DMS153 treated with DMSO at 0.1 percent for 48 hours (cell line): ENCODE measurements around the gene GOLGA6L2.
"Not testable (repeated sequence)": the region's sequence is repeated elsewhere in the genome, so short reads cannot be mapped to it uniquely, and the experiment has no call there.

Source experiments
- DNase-seq: peaks from one replicate; lab custom pipeline; 2025; ENCODE audit not compliant: unreplicated experiment; lab: John Stamatoyannopoulos, UW

Gene GOLGA6L2

DNA sequence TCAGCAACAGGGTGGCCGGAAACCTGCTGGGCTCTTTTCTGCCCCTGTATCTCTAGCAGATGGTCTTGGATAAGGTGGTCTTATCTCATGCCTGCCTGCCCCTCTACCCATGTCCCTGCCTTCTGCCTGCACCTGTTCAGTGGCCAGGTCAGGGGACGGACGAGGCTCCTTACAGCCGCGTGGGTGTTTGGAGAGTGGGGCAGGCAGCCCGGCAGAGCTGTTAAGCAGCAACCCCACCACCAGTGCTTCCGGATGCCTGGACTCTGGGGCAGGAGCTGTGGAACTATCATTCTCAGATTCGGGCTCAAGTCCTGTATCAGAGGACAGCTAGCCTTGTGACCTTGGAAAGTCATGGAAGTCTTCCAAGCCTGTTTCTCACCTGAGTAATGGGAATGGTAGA lies 21.7 kb downstream of the GOLGA6L2 start:
- not testable (repeated sequence) for DNase-seq

GRCh38 chr15:23424111-23424904 lies 22.7 kb downstream of the GOLGA6L2 start:
- no peak for DNase-seq

DNA sequence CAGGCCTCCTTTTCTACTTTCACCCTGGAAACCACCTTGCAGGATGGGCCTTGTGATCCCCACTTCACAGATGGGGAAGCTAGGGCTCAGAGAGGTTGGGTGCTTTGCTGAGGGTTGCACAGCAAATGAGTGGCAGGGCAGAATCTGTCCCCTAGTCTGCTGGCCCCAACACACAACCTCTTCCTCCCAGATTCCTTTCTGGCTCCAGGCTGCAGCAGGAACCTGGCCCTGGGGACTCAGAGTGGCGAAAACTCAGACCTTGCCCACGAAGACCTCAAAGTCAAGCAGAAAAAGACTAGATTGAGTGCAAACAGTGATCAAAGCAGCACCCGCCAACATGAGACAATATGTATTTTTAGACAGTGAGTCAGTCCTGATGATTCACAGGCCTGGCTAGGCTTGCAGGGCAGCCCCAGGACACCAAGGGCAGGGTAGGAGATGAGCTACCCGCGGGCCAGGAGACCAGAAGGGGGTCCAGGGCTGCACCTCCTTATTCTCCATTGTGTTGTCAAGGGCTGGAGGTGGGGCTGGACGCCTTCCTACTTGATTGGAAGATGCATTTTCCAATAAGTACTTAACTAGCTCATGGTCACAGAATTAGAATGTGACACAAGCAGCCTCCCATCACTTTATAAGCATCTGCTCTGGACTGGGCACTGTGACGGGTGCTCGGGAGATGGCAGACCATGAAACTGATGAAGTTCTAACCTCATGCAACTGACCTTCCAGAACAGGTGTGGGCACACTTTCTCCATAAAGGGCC lies 23.9 kb downstream of the GOLGA6L2 start:
- DNase-seq, result no peak

GRCh38 chr15:23422099-23422945 lies 24.7 kb downstream of the GOLGA6L2 start:
- DNase-seq, result no peak

DNA sequence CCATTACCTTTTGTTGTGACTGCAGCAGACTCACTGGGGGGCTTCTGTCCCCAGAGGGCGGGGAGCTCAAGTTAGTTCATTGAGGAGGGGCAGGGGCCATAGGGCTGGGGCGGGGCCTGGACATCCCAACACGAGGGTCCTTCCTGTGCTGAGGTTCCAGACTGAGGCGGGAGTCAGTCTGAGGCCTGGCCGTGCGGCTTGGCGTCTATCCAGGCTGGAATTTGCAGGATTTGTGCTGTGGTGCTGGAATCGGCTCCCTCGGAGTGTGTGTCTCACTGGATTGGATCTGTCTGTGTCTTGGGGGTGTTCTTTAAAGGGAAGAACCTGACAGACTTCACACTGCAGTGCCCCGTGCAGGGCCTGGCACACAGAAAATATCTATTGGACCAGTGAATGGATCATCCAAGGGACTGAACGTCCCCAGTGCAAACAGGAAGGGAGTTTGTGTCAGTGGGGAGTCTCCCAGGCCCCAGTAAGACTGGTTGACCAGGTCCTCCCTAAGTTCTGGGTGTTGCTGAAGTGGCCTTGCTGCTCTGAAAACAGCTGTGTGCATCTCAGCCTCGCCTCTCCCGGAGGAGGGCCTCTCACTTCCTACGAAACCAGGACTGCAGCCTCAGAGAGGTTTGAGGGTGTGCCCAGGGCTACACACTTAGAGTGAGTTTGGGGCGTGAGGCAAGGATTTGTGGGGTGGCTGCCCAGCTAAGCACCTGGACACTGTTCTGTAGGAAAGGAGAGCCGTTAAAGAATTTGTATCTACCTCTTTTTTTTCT lies 26.1 kb downstream of the GOLGA6L2 start:
- no peak for DNase-seq

GRCh38 chr15:23416349-23417276 lies 30.4 kb downstream of the GOLGA6L2 start:
- no peak for DNase-seq

DNA sequence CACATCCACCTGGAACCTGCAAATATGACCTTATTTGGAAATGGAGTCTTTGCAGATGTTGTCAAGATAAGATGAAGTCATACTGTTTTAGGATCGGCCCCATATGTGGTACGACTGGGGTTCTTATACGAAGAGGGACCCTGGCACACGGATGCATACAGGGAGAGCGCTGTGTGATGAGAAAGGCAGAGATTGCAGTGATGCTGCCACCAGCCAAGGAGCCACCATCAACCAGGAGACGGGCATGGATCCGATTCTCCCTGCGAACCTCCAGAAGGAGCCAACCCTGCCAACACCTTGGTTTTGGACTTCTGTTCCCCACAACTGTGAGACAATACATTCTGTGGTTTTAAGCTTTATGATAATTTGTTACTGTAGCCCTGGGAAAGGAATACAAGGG lies 31.2 kb downstream of the GOLGA6L2 start:
- DNase-seq, result not testable (repeated sequence)

DNA sequence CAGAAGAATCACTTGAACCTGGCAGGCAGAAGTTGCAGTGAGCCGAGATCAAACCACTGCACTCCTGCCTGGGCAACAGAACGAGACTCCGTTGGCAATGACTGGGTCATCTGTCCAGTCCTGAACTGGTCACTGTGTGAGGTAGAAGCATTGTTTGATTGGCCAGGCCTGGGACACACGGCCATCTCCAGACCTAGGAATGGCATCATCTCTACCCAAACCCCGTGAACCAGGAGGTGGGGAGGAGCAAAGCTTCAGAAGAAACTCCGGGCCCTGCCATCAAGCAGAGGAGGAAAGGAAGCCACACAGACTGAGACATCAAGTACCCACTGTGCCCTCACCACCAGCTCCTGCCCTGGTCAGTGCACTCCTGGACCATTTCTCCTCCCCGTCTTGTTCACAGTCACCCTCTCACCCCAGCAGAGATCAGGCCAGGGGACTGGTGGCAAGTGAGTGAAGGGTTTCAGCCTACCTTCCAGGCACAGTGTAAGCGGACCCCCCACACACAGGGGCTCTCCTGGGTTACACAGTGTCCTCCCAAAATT lies 31.6 kb downstream of the GOLGA6L2 start:
- DNase-seq, result no peak

- DNase-seq, result not testable (repeated sequence)
Measured at GRCh38 chr15:23412881-23413600, 34.0 kb downstream of the GOLGA6L2 start.

GRCh38 chr15:23411841-23412240 lies 35.2 kb downstream of the GOLGA6L2 start:
- no peak for DNase-seq

DNA sequence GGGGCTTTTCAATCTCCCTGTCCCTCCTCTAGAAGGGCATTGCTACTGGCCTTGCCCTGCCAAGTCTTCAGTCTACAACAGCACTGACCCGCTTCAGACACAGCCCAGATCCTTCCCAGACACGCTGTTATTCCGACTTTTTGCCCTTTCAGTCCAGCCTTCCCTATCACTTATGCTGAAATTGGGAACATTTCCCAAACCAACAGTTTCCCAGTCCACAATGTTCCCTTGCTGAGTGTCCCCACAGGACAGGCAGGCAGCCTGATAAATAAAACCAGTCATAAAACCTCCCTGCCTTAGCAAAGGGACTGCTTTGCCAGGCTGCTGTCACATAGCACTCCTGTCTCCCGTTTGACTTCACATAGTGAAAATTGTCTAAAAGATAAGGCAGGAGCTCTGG lies 43.5 kb downstream of the GOLGA6L2 start:
- DNase-seq, result no peak

DNA sequence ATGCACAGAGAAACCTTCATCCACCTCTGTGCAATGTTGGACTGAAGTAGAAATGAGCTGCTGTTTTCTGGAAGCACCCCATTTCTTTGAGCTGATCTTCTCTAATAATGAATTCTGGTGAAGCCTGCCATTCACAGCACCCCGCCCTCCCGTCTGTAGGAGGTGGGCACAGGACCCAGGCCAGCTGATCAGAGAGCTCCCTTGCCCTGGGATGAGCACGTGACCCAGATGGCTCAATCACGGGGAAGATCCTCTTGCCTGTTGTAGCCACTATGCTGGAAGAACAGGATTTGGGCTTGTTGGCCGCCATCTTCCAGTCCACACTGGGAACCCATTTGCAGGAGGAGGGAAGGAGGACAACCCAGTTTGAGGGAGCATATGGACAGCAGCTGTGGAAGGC lies 44.5 kb downstream of the GOLGA6L2 start:
- no peak for DNase-seq

DNA sequence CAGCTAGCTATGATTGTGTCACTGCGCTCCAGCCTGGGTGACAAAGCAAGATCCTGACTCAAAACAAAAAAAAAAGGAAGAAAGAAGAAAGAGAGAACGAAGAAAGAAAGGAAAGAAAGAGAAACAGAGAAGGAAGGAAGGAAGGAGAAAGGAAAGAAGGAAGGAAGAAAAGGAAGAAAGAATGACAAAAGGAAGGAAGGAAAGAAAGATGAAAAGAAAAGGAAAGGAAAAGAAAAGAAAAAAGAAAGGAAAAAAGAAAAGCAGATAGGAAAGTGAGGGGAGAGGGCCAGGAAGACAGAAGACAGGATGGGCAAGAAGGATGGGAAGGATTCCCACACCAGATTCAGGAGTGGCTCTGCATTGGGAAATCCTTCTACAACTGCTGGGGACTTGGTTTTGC lies 44.9 kb downstream of the GOLGA6L2 start:
- DNase-seq, result no peak

- no peak for DNase-seq
Measured at GRCh38 chr15:23401627-23402026, 45.4 kb downstream of the GOLGA6L2 start.

DNA sequence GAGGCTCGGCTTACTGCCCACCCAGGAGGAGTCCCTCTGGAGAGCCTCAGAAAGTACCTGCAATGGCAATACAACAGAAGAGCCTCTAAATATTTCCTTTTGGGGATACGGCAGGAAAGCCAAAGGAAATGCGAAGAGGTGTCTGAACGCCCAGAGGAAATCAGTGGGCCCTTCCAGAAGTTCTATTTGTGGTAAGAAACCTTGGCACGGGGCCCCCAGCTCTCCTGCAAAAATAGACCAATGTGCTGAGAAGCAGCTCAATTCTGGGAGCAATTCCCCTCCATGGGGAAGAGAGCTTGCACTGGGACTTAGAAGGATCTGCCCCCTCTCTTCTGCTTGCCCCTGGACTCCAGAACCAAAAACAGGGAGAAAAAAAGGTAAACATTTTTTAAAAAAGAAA lies 47.8 kb downstream of the GOLGA6L2 start:
- not testable (repeated sequence) for DNase-seq

DNA sequence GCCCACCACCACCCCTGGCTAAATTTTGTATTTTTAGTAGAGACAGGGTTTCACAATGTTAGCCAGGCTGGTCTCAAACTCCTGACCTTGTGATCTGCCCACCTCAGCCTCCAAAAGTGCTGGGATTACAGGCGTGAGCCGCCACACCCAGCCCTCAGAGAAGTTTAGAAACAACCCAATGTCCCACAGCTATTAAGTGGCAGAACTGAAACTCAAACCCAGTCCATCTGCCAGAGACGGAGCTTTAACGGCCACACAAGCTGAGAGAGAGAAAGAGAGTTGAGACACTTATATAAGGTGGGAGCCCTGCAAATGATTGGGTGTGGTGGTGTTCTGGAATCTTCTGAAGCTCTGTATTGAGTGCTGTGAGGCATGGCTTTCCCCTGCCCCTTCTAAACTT lies 48.7 kb downstream of the GOLGA6L2 start:
- not testable (repeated sequence) for DNase-seq

GRCh38 chr15:23397779-23398178 lies 49.3 kb downstream of the GOLGA6L2 start:
- DNase-seq, result no peak

GRCh38 chr15:23395832-23396231 lies 51.2 kb downstream of the GOLGA6L2 start:
- DNase-seq, result no peak
